ENCODE results near the gene PLRG1.

The PLRG1 gene

GRCh38 chr4:154529728-154530519 lies 20.3 kb downstream of the PLRG1 start:
- no peak for TF ChIP-seq ZFX (IDR thresholded peaks at IDR 0.05)
- no peak for TF ChIP-seq CTCF (conservative IDR thresholded peaks at IDR 0.05)
- H3K27ac ChIP-seq: no peak overlapping the region

GRCh38 chr4:154528869-154529268 lies 21.3 kb downstream of the PLRG1 start:
- TF ChIP-seq ZFX (IDR thresholded peaks at IDR 0.05) (no peak), CTCF (conservative IDR thresholded peaks at IDR 0.05) (no peak)
- H3K27ac ChIP-seq: no peak overlapping the region

- H3K27ac ChIP-seq: no peak overlapping the region
- TF ChIP-seq CTCF (conservative IDR thresholded peaks at IDR 0.05) (no peak), ZFX (IDR thresholded peaks at IDR 0.05) (no peak)
Measured at GRCh38 chr4:154527308-154527707, 22.9 kb downstream of the PLRG1 start.

GRCh38 chr4:154526151-154526550 lies 24.0 kb downstream of the PLRG1 start:
- TF ChIP-seq CTCF (conservative IDR thresholded peaks at IDR 0.05) (no peak), ZFX (IDR thresholded peaks at IDR 0.05) (no peak)
- H3K27ac ChIP-seq: no peak overlapping the region

GRCh38 chr4:154521607-154522006 lies 28.6 kb downstream of the PLRG1 start:
- no peak overlapping the region for H3K27ac ChIP-seq
- TF ChIP-seq CTCF (conservative IDR thresholded peaks at IDR 0.05): no peak
- no peak for TF ChIP-seq ZFX (IDR thresholded peaks at IDR 0.05)

- TF ChIP-seq ZFX (IDR thresholded peaks at IDR 0.05) (no peak), CTCF (conservative IDR thresholded peaks at IDR 0.05) (no peak)
- H3K27ac ChIP-seq: no peak overlapping the region
Measured at GRCh38 chr4:154519214-154519613, 31.0 kb downstream of the PLRG1 start.

- H3K27ac ChIP-seq: no peak overlapping the region
- TF ChIP-seq ZFX (IDR thresholded peaks at IDR 0.05) (no peak), CTCF (conservative IDR thresholded peaks at IDR 0.05) (no peak)
Measured at GRCh38 chr4:154517591-154517990, 32.6 kb downstream of the PLRG1 start.
